SK-N-SH (cell line): ENCODE data around the gene COL9A3. TPM values are rescaled to one million over a fixed set of nuclear protein-coding genes. Genes with fewer than 3 reads are reported as not detected.

Source experiments
- CTCF ChIA-PET: fragments of 300-600, 350-600 bp; formaldehyde crosslinking; extraction: SDS; loops from one replicate; lab custom pipeline; 2021; lab: Yijun Ruan, JAX
- POLR2A ChIA-PET: fragments of 350-600 bp; sonication (Branson Sonifier 250); formaldehyde crosslinking; extraction: SDS; loops from one replicate; lab custom pipeline; 2020; ENCODE audit warnings: antibody characterized with exemption, inconsistent platforms; lab: Yijun Ruan, JAX
- DNase-seq: peaks from one replicate; pipeline ENCODE4 v3.0.0; 2012
- H2AFZ ChIP-seq: fragments of 200-600 bp; sonication (generic); 2 replicates; pipeline ENCODE4 v1.8.1; 2016; ENCODE audit warnings: antibody characterized with exemption, mild to moderate bottlenecking, low read depth
- H3F3A ChIP-seq: fragments of 200-600 bp; sonication (generic); replicated peaks from 2 replicates; pipeline ENCODE3; 2016; ENCODE audit warnings: antibody characterized with exemption, mild to moderate bottlenecking; ENCODE audit not compliant: insufficient read depth
- H3K27ac ChIP-seq, 2 experiments: fragments of 200-500 bp in 1 of 2; fragments of 200-600 bp in 1 of 2; sonication (Bioruptor generic) in 1 of 2; sonication (generic), shearing (Covaris generic) in 1 of 2; 2 replicates each; pipeline versions ENCODE4 v1.5.1 to v1.6.1; 2014 to 2016; ENCODE audit warnings: low read depth in 2 of 2, inconsistent platforms in 1 of 2, low read length in 1 of 2, mild to moderate bottlenecking in 1 of 2, mixed read lengths in 1 of 2
- H3K27me3 ChIP-seq: fragments of 200-600 bp; sonication (generic), shearing (Covaris generic); 2 replicates; pipeline ENCODE4 v1.6.1; 2016; ENCODE audit warnings: mixed run types; ENCODE audit not compliant: insufficient read depth
- H3K36me3 ChIP-seq, 2 experiments: fragments of 200-500 bp in 1 of 2; fragments of 200-600 bp in 1 of 2; sonication (Bioruptor generic) in 1 of 2; sonication (generic) in 1 of 2; replicated peaks in 1 of 2; 2 replicates each; pipeline versions ENCODE3 to v1.5.1; 2014 to 2016; ENCODE audit warnings: low read length in 1 of 2, mild to moderate bottlenecking in 1 of 2; ENCODE audit not compliant: insufficient read depth in 2 of 2, control insufficient read depth in 1 of 2
- H3K4me1 ChIP-seq, 2 experiments: fragments of 200-500 bp in 1 of 2; fragments of 200-600 bp in 1 of 2; sonication (Bioruptor generic) in 1 of 2; sonication (generic), shearing (Covaris generic) in 1 of 2; 2 replicates each; pipeline versions ENCODE4 v1.5.1 to v1.6.1; 2014 to 2016; ENCODE audit warnings: low read depth in 1 of 2, low read length in 1 of 2, mixed run types in 1 of 2; ENCODE audit not compliant: insufficient read depth in 2 of 2, control insufficient read depth in 1 of 2
- H3K4me2 ChIP-seq: fragments of 200-600 bp; sonication (generic), shearing (Covaris generic); 2 replicates; pipeline ENCODE4 v1.6.1; 2017; ENCODE audit warnings: mixed run types
- H3K4me3 ChIP-seq, 2 experiments: fragments of 200-500 bp in 1 of 2; fragments of 200-600 bp in 1 of 2; sonication (Bioruptor generic) in 1 of 2; sonication (generic), shearing (Covaris generic) in 1 of 2; 2 replicates each; pipeline versions ENCODE4 v1.5.1 to v1.8.1; 2014 to 2016; ENCODE audit warnings: low read depth in 2 of 2, inconsistent platforms in 1 of 2, low read length in 1 of 2, mild to moderate bottlenecking in 1 of 2, mixed read lengths in 1 of 2, moderate library complexity in 1 of 2
- H3K79me2 ChIP-seq: fragments of 200-600 bp; sonication (generic); 2 replicates; pipeline ENCODE4 v1.8.1; 2017; ENCODE audit warnings: mild to moderate bottlenecking; ENCODE audit not compliant: insufficient read depth
- H3K9ac ChIP-seq: fragments of 200-600 bp; sonication (generic); 2 replicates; pipeline ENCODE4 v1.6.1; 2017; ENCODE audit warnings: mixed run types
- H3K9me2 ChIP-seq: fragments of 200-600 bp; sonication (generic); 2 replicates; pipeline ENCODE4 v1.6.1; 2017; ENCODE audit warnings: mixed run types
- H3K9me3 ChIP-seq: fragments of 200-600 bp; sonication (generic); 2 replicates; pipeline ENCODE4 v1.6.1; 2017; ENCODE audit warnings: mixed run types, mild to moderate bottlenecking, moderate library complexity
- H4K20me1 ChIP-seq: fragments of 200-600 bp; sonication (generic); 2 replicates; pipeline ENCODE4 v1.6.1; 2017; ENCODE audit warnings: mild to moderate bottlenecking, mixed run types; ENCODE audit not compliant: insufficient read depth
- CHD2 ChIP-seq: fragments of 150-350 bp; IDR thresholded peaks from 2 replicates; pipeline ENCODE4 v1.6.1; 2018; ENCODE audit warnings: low read length; ENCODE audit not compliant: partially characterized antibody
- ELF1 ChIP-seq: IDR thresholded peaks from 2 replicates; pipeline ENCODE4 v1.4.0; 2012
- EP300 ChIP-seq, 2 experiments: IDR thresholded peaks; 2 replicates each; pipeline versions ENCODE4 v1.4.0 to v1.6.1; 2012; ENCODE audit warnings: borderline replicate concordance in 1 of 2, low read depth in 1 of 2, low read length in 1 of 2
- FOXJ3 ChIP-seq: sonication (generic); formaldehyde crosslinking; IDR thresholded peaks from 2 replicates; pipeline ENCODE4 v1.5.1; 2020; ENCODE audit warnings: mild to moderate bottlenecking, missing genetic modification reagents
- GATA2 ChIP-seq: sonication (generic); formaldehyde crosslinking; IDR thresholded peaks from 2 replicates; pipeline ENCODE4 v1.5.0; 2020; ENCODE audit warnings: mild to moderate bottlenecking, missing genetic modification reagents
- MAX ChIP-seq: IDR thresholded peaks from 2 replicates; pipeline ENCODE4 v1.4.0; 2012; ENCODE audit warnings: low read depth
- MEF2A ChIP-seq: IDR thresholded peaks from 2 replicates; pipeline ENCODE4 v1.4.0; 2012; ENCODE audit warnings: low read depth, borderline replicate concordance
- MXI1 ChIP-seq: IDR thresholded peaks from 2 replicates; pipeline ENCODE4 v1.6.1; 2012; ENCODE audit warnings: mild to moderate bottlenecking, low read depth, low read length, improper control_type of control experiment
- NFIC ChIP-seq: IDR thresholded peaks from 2 replicates; pipeline ENCODE4 v1.4.0; 2012; ENCODE audit warnings: borderline replicate concordance
- NRF1 ChIP-seq: IDR thresholded peaks from 2 replicates; pipeline ENCODE4 v1.6.1; 2012; ENCODE audit warnings: low read depth, mild to moderate bottlenecking, low read length
- POLR2AphosphoS5 ChIP-seq: IDR thresholded peaks from 2 replicates; pipeline ENCODE4 v1.6.1; 2012; ENCODE audit warnings: low read depth, low read length
- RAD21 ChIP-seq: IDR thresholded peaks from 2 replicates; pipeline ENCODE4 v1.6.1; 2012; ENCODE audit warnings: mild to moderate bottlenecking, low read length
- RCOR1 ChIP-seq: fragments of 150-350 bp; IDR thresholded peaks from 2 replicates; pipeline ENCODE4 v1.6.1; 2017; ENCODE audit warnings: antibody characterized with exemption, low read length
- RFX5 ChIP-seq: IDR thresholded peaks from 2 replicates; pipeline ENCODE4 v1.6.1; 2012; ENCODE audit warnings: mild to moderate bottlenecking, improper control_type of control experiment, low read length
- RXRA ChIP-seq: IDR thresholded peaks from 2 replicates; pipeline ENCODE4 v1.4.0; 2012; ENCODE audit warnings: low read depth, mild to moderate bottlenecking, borderline replicate concordance
- SIN3A ChIP-seq: IDR thresholded peaks from 2 replicates; pipeline ENCODE4 v1.6.1; 2012; ENCODE audit warnings: low read depth, mild to moderate bottlenecking, low read length, moderate library complexity, borderline replicate concordance
- SMC3 ChIP-seq: IDR thresholded peaks from 2 replicates; pipeline ENCODE4 v1.6.1; 2012; ENCODE audit warnings: low read depth, low read length, improper control_type of control experiment
- TCF12 ChIP-seq: IDR thresholded peaks from 2 replicates; pipeline ENCODE4 v1.4.0; 2012
- TEAD4 ChIP-seq: IDR thresholded peaks from 2 replicates; pipeline ENCODE4 v1.4.0; 2012; ENCODE audit warnings: mild to moderate bottlenecking, borderline replicate concordance; ENCODE audit not compliant: insufficient read depth
- USF2 ChIP-seq: fragments of 150-350 bp; IDR thresholded peaks from 2 replicates; pipeline ENCODE4 v1.6.1; 2017; ENCODE audit warnings: antibody characterized with exemption, low read length, low read depth, borderline replicate concordance
- YY1 ChIP-seq: IDR thresholded peaks from 2 replicates; pipeline ENCODE4 v1.4.0; 2012; ENCODE audit warnings: low read depth, mild to moderate bottlenecking
- ZBTB33 ChIP-seq: IDR thresholded peaks from 2 replicates; pipeline ENCODE4 v1.4.0; 2012; ENCODE audit warnings: low read depth, borderline replicate concordance
- WGBS: methylation state at CpG from one replicate; pipeline ENCODE4 v1.1.6; 2017; ENCODE audit warnings: low lambda C conversion rate; 5-methylcytosine and 5-hydroxymethylcytosine counted together
- polyA plus RNA-seq, 3 experiments: library from polyadenylated mRNA; depleted of rRNA; stranded (reverse); fragments of >200 nt; gene quantifications; 2 replicates each; pipeline ENCODE4 v1.2.3, GENCODE V29; 2012

COL9A3 gene
- polyA plus RNA-seq, 1 of the 3 experiments (the other 2 are of a cell fraction), result 2.5 TPM

DNA sequence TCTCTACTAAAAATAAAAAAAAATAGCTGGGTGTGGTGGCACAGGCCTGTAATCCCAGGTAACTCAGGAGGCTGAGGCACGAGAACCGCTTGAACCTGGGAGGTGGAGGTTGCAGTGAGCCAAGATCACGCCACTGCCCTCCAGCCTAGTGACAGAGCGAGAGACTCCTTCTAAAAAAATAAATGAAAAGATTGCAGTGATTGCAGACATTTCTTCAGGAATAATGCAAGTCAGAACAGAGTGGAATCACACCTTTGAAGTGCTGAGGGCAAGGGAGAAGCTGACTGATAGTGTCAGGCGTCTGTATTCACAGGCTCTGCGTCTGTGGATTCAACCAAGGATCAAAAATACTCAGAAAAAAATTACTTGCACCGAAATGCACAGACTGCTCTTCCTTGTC, 47.4 kb downstream of the COL9A3 start:
- H3K36me3 ChIP-seq, result no peaks in the 10 kb centered on the region
- no peaks in the 10 kb centered on the region for H3K9me3 ChIP-seq
- H3K27ac ChIP-seq, result no peak overlapping the region
- no peaks in the 10 kb centered on the region for H3K9me2 ChIP-seq
- POLR2A ChIA-PET, result interaction anchor here (0.9 kb wide), 1 partner anchor 9 kb away, joined by 3 read pairs; no protein-coding TSS in a partner anchor
- H3K27me3 ChIP-seq, result no peaks in the 10 kb centered on the region
- no peak for DNase-seq
- peaks cover 3% of the 10 kb centered on the region for H3F3A ChIP-seq
- H4K20me1 ChIP-seq, result peaks cover 11% of the 10 kb centered on the region
- no peak overlapping the region for H3K9ac ChIP-seq
- H2AFZ ChIP-seq, result no peak overlapping the region
- no peak overlapping the region for H3K4me2 ChIP-seq
- no peak overlapping the region for H3K4me3 ChIP-seq
- CTCF ChIA-PET, result interaction anchor here (2.0 to 4.9 kb wide), 2 partner anchors 10 to 42 kb away, joined by 6 to 24 read pairs; no protein-coding TSS in a partner anchor
- H3K4me1 ChIP-seq, result peaks cover 10 to 14% of the 10 kb centered on the region in 2 experiments; a peak in 3 of 4 replicates
- TF ChIP-seq POLR2AphosphoS5 (no peak), RFX5 (no peak), RCOR1 (no peak), YY1 (no peak), EP300 (IDR thresholded peaks at IDR 0.05; ENCODE audit: borderline replicate concordance in 1 of 2, low read depth in 1 of 2, low read length in 1 of 2) (no peak), MEF2A (no peak), NRF1 (no peak)
- peaks cover 15% of the 10 kb centered on the region for H3K79me2 ChIP-seq
- WGBS, result 84% methylated on average over 7 of the region's 7 CpGs

GRCh38 chr20:62872184-62872847, 55.5 kb downstream of the COL9A3 start:
- CTCF ChIA-PET, result interaction anchor here (1.6 to 7.4 kb wide), 5 partner anchors 10 to 136 kb away, joined by 4 to 86 read pairs (median 29); partner anchors contain the start of gene TCFL5
- Histone ChIP-seq H3K27ac (no peak overlapping the region), H3K79me2 (no peaks in the 10 kb centered on the region), H3K9ac (no peak overlapping the region), H3K4me2 (no peak overlapping the region), H2AFZ (no peak overlapping the region), H3F3A (peaks cover 17% of the 10 kb centered on the region), H3K9me2 (no peaks in the 10 kb centered on the region), H3K9me3 (no peaks in the 10 kb centered on the region), H3K27me3 (no peaks in the 10 kb centered on the region), H4K20me1 (no peaks in the 10 kb centered on the region), H3K4me3 (no peak overlapping the region), H3K4me1 (peaks cover 4 to 19% of the 10 kb centered on the region in 2 experiments; a peak in 3 of 4 replicates), H3K36me3 (no peaks in the 10 kb centered on the region)
- WGBS, result 85% methylated on average over 18 of the region's 18 CpGs
- POLR2A ChIA-PET, result interaction anchor here (0.8 to 1.1 kb wide), 2 partner anchors 8 to 15 kb away, joined by 3 read pairs; no protein-coding TSS in a partner anchor
- no peak for DNase-seq
- no peak for TF ChIP-seq TEAD4
- no peak for TF ChIP-seq NFIC
- no peak for TF ChIP-seq USF2
- no peak for TF ChIP-seq RAD21
- no peak for TF ChIP-seq CHD2
- no peak for TF ChIP-seq RCOR1
- TF ChIP-seq SMC3, result no peak
- no peak for TF ChIP-seq RXRA
- no peak for TF ChIP-seq GATA2
- no peak for TF ChIP-seq SIN3A
- TF ChIP-seq ZBTB33, result no peak
- no peak for TF ChIP-seq MAX
- TF ChIP-seq EP300 (IDR thresholded peaks at IDR 0.05; ENCODE audit: borderline replicate concordance in 1 of 2, low read depth in 1 of 2, low read length in 1 of 2), result no peak
- no peak for TF ChIP-seq ELF1
- no peak for TF ChIP-seq TCF12
- TF ChIP-seq RFX5, result no peak
- TF ChIP-seq FOXJ3, result no peak
- TF ChIP-seq MXI1, result no peak
